SK-N-SH (cell line): ENCODE measurements around the gene NSUN7.

Source experiments
- CTCF ChIP-seq: fragments of 200-600 bp; sonication (generic); IDR thresholded peaks from 2 replicates; pipeline ENCODE4 v1.6.1; 2017; ENCODE audit warnings: antibody characterized with exemption, mild to moderate bottlenecking, moderate library complexity
- FOXJ3 ChIP-seq: sonication (generic); formaldehyde crosslinking; IDR thresholded peaks from 2 replicates; pipeline ENCODE4 v1.5.1; 2020; ENCODE audit warnings: mild to moderate bottlenecking, missing genetic modification reagents
- POLR2AphosphoS5 ChIP-seq: IDR thresholded peaks from 2 replicates; pipeline ENCODE4 v1.6.1; 2012; ENCODE audit warnings: low read depth, low read length

- TF ChIP-seq CTCF, result no peak
- no peak for TF ChIP-seq POLR2AphosphoS5
- TF ChIP-seq FOXJ3 (CRISPR knock-in tag), result no peak
These were observed 82.4 kb downstream of the NSUN7 start for GRCh38 chr4:40832175-40832574.
